HCT116 (cell line): Measurements from ENCODE around the gene ITGA11.

Experiments
- CEBPB ChIP-seq: IDR thresholded peaks from 2 replicates; pipeline ENCODE4 v1.6.1; 2012; ENCODE audit warnings: low read depth
- RAD21 ChIP-seq: IDR thresholded peaks from 2 replicates; pipeline ENCODE4 v1.6.1; 2012; ENCODE audit warnings: low read depth, mild to moderate bottlenecking
- TF ChIP-seq, protein P1 (sequence below), 3 experiments: fragments of 200-600 bp in 1 of 3; sonication (generic) in 1 of 3; IDR thresholded peaks in 2 of 3; conservative IDR thresholded peaks in 1 of 3; 2 replicates each; pipeline ENCODE4 v1.5.1; 2012 to 2017; ENCODE audit warnings: low read depth in 2 of 3, low read length in 2 of 3, antibody characterized with exemption in 1 of 3, borderline replicate concordance in 1 of 3, control low read depth in 1 of 3, mild to moderate bottlenecking in 1 of 3, mixed read lengths in 1 of 3, mixed run types in 1 of 3, moderate library complexity in 1 of 3; ENCODE audit not compliant: insufficient read depth in 1 of 3
- TF ChIP-seq, protein P2 (sequence below): IDR thresholded peaks from 2 replicates; pipeline ENCODE4 v1.6.1; 2011; ENCODE audit warnings: mild to moderate bottlenecking, low read length, moderate library complexity; ENCODE audit not compliant: insufficient replicate concordance; ENCODE audit errors: extremely low read depth
- TF ChIP-seq, protein P3 (sequence below): IDR thresholded peaks from 2 replicates; pipeline ENCODE4 v1.6.1; 2012; ENCODE audit warnings: low read depth

DNA sequence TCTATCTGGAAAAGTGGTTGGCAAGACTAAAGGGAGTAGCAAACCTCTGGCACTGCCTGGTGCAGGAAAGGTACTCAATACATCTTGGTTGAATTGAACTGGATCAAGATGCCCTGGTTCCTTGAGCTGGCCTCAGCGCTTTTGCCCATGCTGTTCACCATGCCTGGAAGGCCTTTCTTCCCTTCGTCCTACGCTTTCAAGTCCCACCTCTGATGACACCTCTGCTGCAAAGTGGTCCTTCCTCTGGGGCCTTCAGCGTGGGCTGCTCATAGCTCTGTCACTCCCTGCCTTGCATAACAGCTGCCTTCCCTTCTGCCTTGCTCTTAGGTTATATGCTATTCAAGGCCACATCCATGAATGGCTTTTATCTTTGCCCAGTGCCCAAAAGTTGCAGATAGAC, 23.0 kb downstream of the ITGA11 start:
- no peak for TF ChIP-seq CEBPB
- TF ChIP-seq, protein P1, sequence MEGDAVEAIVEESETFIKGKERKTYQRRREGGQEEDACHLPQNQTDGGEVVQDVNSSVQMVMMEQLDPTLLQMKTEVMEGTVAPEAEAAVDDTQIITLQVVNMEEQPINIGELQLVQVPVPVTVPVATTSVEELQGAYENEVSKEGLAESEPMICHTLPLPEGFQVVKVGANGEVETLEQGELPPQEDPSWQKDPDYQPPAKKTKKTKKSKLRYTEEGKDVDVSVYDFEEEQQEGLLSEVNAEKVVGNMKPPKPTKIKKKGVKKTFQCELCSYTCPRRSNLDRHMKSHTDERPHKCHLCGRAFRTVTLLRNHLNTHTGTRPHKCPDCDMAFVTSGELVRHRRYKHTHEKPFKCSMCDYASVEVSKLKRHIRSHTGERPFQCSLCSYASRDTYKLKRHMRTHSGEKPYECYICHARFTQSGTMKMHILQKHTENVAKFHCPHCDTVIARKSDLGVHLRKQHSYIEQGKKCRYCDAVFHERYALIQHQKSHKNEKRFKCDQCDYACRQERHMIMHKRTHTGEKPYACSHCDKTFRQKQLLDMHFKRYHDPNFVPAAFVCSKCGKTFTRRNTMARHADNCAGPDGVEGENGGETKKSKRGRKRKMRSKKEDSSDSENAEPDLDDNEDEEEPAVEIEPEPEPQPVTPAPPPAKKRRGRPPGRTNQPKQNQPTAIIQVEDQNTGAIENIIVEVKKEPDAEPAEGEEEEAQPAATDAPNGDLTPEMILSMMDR (IDR thresholded peaks at IDR 0.05 in 2 of 3, conservative IDR thresholded peaks at IDR 0.05 in 1 of 3; ENCODE audit: borderline replicate concordance in 1 of 3, insufficient read depth in 1 of 3, low read depth in 2 of 3, low read length in 2 of 3): no peak
- no peak for TF ChIP-seq RAD21
- TF ChIP-seq, protein P2, sequence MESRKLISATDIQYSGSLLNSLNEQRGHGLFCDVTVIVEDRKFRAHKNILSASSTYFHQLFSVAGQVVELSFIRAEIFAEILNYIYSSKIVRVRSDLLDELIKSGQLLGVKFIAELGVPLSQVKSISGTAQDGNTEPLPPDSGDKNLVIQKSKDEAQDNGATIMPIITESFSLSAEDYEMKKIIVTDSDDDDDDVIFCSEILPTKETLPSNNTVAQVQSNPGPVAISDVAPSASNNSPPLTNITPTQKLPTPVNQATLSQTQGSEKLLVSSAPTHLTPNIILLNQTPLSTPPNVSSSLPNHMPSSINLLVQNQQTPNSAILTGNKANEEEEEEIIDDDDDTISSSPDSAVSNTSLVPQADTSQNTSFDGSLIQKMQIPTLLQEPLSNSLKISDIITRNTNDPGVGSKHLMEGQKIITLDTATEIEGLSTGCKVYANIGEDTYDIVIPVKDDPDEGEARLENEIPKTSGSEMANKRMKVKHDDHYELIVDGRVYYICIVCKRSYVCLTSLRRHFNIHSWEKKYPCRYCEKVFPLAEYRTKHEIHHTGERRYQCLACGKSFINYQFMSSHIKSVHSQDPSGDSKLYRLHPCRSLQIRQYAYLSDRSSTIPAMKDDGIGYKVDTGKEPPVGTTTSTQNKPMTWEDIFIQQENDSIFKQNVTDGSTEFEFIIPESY: no peak
- TF ChIP-seq, protein P3, sequence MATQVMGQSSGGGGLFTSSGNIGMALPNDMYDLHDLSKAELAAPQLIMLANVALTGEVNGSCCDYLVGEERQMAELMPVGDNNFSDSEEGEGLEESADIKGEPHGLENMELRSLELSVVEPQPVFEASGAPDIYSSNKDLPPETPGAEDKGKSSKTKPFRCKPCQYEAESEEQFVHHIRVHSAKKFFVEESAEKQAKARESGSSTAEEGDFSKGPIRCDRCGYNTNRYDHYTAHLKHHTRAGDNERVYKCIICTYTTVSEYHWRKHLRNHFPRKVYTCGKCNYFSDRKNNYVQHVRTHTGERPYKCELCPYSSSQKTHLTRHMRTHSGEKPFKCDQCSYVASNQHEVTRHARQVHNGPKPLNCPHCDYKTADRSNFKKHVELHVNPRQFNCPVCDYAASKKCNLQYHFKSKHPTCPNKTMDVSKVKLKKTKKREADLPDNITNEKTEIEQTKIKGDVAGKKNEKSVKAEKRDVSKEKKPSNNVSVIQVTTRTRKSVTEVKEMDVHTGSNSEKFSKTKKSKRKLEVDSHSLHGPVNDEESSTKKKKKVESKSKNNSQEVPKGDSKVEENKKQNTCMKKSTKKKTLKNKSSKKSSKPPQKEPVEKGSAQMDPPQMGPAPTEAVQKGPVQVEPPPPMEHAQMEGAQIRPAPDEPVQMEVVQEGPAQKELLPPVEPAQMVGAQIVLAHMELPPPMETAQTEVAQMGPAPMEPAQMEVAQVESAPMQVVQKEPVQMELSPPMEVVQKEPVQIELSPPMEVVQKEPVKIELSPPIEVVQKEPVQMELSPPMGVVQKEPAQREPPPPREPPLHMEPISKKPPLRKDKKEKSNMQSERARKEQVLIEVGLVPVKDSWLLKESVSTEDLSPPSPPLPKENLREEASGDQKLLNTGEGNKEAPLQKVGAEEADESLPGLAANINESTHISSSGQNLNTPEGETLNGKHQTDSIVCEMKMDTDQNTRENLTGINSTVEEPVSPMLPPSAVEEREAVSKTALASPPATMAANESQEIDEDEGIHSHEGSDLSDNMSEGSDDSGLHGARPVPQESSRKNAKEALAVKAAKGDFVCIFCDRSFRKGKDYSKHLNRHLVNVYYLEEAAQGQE: no peak
